Activated naive CD4-positive, alpha-beta T cell treated with anti-CD3 and anti-CD28 coated beads for 36 hours (primary cell): ENCODE results near the gene CHST2. TPM values are rescaled to one million over a fixed set of nuclear protein-coding genes. Genes with fewer than 3 reads are reported as not detected.
A peak's percentile ranks its signal among the peaks of the same experiment; 100 is the strongest.

Source experiments
- CTCF ChIA-PET: fragments of 350-600 bp; sonication (Branson Sonifier 250); formaldehyde crosslinking; loops from one replicate; lab custom pipeline; 2021; ENCODE audit warnings: antibody characterized with exemption; lab: Charles Lee
- DNase-seq: peaks from one replicate; pipeline ENCODE4 v3.0.0-alpha.2; 2020
- H3K27ac Mint-ChIP-seq: one replicate; pipeline ENCODE4 v1.8.0; 2021; ENCODE audit warnings: mild to moderate bottlenecking, mixed read lengths
- H3K27me3 Mint-ChIP-seq: one replicate; pipeline ENCODE4 v1.8.0; 2021; ENCODE audit warnings: low read depth, mixed read lengths
- H3K36me3 Mint-ChIP-seq: one replicate; pipeline ENCODE4 v1.8.0; 2021; ENCODE audit warnings: low read depth, mixed read lengths
- H3K4me1 Mint-ChIP-seq: one replicate; pipeline ENCODE4 v1.8.0; 2021; ENCODE audit warnings: low read depth, mixed read lengths
- H3K4me3 Mint-ChIP-seq: one replicate; pipeline ENCODE4 v1.8.0; 2021; ENCODE audit warnings: mild to moderate bottlenecking, moderate library complexity, mixed read lengths
- H3K9me3 Mint-ChIP-seq: one replicate; pipeline ENCODE4 v1.8.0; 2021; ENCODE audit warnings: mixed read lengths
- intact Hi-C: fragments of 100-400 bp; cut with micrococcal nuclease; formaldehyde crosslinking; loops from one replicate; pipeline ENCODE4 v1.15.1; 2023
- total RNA-seq, 2 experiments: library from RNA; stranded (reverse); gene quantifications; one replicate each; pipeline ENCODE4 v1.2.3, GENCODE V29; 2021

The CHST2 gene
- total RNA-seq, 2 experiments from 2014 or later, result 4.2 to 4.4 TPM

DNA sequence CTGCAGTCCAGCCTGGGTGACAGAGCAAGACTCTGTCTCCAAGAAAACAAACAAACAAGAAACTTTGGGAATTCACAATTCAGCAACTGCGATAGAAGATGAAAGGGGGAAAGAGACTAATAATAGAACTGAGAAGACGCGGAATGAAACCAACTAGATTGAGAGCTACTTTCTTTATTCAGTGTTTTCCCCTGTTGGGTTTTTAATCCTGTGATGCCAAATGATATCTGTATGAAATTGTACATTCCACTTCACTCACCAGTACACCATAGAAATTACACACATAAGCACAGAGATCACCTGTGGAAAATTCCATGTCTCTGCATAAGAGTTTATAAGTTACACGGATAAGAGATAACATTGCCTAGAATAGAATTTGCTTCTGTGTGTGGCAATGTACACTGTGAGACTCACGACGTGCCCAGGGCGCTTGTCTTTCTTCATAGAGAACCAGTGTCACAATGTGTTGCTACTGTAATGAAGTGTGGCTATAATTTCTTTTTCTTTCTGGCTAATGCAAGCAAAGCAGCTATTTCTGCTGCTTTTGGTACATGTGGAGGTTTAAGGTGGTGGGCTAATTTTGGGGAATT, 17.7 kb upstream of the CHST2 start:
- Mint-ChIP-seq H3K36me3 (peaks cover 4% of the 10 kb centered on the region), H3K27ac (no peak overlapping the region), H3K27me3 (no peaks in the 10 kb centered on the region), H3K4me1 (peaks cover 8% of the 10 kb centered on the region), H3K9me3 (peaks cover 23% of the 10 kb centered on the region), H3K4me3 (no peak overlapping the region)
- intact Hi-C loops, result no loop called here
- DNase-seq, result no peak
- CTCF ChIA-PET, result no interaction called here

DNA sequence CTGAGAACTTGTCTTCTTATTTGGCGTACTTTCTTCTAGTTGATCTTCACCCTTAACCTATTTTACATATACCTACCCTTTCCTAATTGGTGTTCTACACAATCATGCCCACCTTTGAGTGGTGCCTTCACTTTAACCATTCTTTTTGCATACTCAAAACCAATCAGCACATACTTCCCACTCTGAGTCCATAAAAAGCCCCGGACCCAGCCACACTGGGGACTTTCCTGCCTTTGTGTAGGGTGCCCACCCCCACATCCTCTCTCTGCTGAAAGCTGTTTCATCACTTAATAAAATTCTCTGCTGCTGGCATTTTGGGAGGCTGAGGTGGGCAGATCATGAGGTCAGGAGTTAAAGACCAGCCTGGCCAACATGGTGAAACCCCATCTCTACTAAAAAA, 15.9 kb upstream of the CHST2 start:
- peaks cover 23% of the 10 kb centered on the region for H3K9me3 Mint-ChIP-seq
- H3K36me3 Mint-ChIP-seq, result peaks cover 4% of the 10 kb centered on the region
- peaks cover 8% of the 10 kb centered on the region for H3K4me1 Mint-ChIP-seq
- CTCF ChIA-PET, result interaction anchor here (0.7 kb wide), 1 partner anchor 376 kb away, joined by 4 read pairs; no protein-coding TSS in a partner anchor
- no peak overlapping the region for H3K27ac Mint-ChIP-seq
- DNase-seq, result peak; percentile 29
- no peak overlapping the region for H3K4me3 Mint-ChIP-seq
- H3K27me3 Mint-ChIP-seq, result no peaks in the 10 kb centered on the region
- intact Hi-C loops, result no loop called here

DNA sequence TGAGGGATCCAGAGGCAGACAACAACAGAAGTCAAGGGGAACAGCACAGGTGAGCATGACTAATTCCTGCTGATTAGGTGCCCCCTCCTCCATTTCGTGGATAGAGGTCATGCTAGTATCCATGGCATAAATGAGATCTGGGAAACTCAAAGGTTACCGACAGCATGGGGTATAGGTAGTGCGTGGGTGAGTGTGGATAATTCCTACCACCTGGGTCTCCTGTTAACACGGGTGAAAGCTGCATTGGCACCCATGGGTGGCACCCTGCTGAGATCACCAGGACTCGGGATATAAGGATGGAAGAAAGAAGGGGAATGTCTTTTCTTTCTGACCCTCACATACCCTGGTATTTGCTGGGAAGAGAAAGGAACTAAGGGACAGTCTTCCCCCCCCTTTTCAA, 14.4 kb upstream of the CHST2 start:
- intact Hi-C loops, result no loop called here
- Mint-ChIP-seq H3K36me3 (peaks cover 4% of the 10 kb centered on the region), H3K4me1 (peaks cover 8% of the 10 kb centered on the region), H3K27me3 (no peaks in the 10 kb centered on the region), H3K27ac (no peak overlapping the region), H3K9me3 (peaks cover 23% of the 10 kb centered on the region), H3K4me3 (no peak overlapping the region)
- CTCF ChIA-PET, result interaction anchor here (0.6 kb wide), 1 partner anchor 44 kb away, joined by 3 read pairs; no protein-coding TSS in a partner anchor
- DNase-seq, result no peak

DNA sequence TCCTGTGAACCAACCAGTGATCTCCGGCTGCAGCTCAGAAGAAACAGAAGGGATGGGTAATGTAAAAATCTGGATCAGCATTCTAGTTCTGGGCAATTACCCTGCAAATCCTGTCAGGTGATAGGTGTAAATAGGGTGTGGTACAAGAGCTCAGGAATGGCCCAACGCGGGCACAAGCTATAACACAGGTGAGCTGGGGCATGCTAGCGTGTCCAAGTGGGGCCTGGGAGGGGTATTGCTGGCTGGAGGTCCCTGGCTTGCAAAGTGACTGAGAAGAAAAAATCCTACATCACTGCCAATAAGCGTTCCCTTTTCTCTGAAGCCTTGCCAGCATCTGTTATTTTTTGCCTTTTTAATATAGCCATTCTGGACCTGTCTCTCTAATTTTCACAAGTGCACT, 9.7 kb upstream of the CHST2 start:
- DNase-seq, result no peak
- Mint-ChIP-seq H3K4me3 (no peak overlapping the region), H3K4me1 (no peaks in the 10 kb centered on the region), H3K27me3 (no peaks in the 10 kb centered on the region), H3K36me3 (peaks cover 2% of the 10 kb centered on the region), H3K27ac (no peak overlapping the region), H3K9me3 (peaks cover 16% of the 10 kb centered on the region)
- CTCF ChIA-PET, result interaction anchor here (0.7 kb wide), 1 partner anchor 33 kb away, joined by 3 read pairs; no protein-coding TSS in a partner anchor
- intact Hi-C loops, result no loop called here

DNA sequence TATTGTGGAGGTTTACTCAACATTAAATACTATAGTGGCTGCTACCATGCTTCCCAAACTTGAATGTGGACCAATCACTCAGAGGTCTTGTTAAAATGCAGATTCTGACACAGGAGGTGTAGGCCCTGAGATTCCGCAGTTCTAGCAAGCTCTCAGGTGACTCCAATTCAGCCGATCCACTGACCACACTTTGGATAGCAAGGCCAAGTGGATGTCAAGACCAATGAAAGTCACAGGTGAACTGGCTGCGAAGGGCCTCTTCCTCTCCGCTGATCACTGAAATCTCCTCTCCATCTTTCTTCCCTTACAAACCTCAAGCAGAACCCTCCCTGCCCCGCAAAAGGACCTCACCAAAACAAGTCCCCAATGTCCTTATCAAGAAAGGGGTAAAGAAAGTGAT, 9.2 kb upstream of the CHST2 start:
- H3K4me1 Mint-ChIP-seq, result no peaks in the 10 kb centered on the region
- no peaks in the 10 kb centered on the region for H3K27me3 Mint-ChIP-seq
- DNase-seq, result no peak
- peaks cover 2% of the 10 kb centered on the region for H3K36me3 Mint-ChIP-seq
- H3K27ac Mint-ChIP-seq, result no peak overlapping the region
- CTCF ChIA-PET, result no interaction called here
- H3K4me3 Mint-ChIP-seq, result no peak overlapping the region
- intact Hi-C loops, result no loop called here
- peaks cover 10% of the 10 kb centered on the region for H3K9me3 Mint-ChIP-seq

DNA sequence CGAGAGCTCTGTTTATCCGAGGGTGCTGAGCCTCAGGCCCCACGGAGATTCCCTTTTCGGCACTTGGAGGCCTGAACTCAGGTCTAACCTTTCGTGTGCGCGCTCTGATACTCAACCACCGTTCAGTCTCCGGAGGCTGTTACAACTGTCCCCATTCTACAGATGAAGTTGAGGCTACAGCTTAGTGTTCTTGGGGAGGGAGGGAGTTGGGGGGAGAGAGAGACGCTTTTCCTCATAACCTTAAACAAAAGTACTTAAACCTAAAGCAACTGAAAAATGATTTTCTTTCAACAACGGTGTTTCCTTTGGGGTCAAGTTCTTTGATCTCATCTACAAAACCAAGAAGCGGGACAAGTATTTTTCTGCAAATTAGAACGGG, 952 bp upstream of the CHST2 start:
- H3K4me3 Mint-ChIP-seq, result peak overlapping the region; percentile 84
- intact Hi-C loops, result loop anchor here (1.0 kb wide), 4 partner anchors 36 to 853 kb away; partner anchors contain the start of genes DIPK2A and U2SURP
- peaks cover 6% of the 10 kb centered on the region for H3K36me3 Mint-ChIP-seq
- no peaks in the 10 kb centered on the region for H3K27me3 Mint-ChIP-seq
- no peak for DNase-seq
- H3K27ac Mint-ChIP-seq, result no peak overlapping the region
- H3K9me3 Mint-ChIP-seq, result no peaks in the 10 kb centered on the region
- H3K4me1 Mint-ChIP-seq, result peaks cover 27% of the 10 kb centered on the region
- CTCF ChIA-PET, result no interaction called here

DNA sequence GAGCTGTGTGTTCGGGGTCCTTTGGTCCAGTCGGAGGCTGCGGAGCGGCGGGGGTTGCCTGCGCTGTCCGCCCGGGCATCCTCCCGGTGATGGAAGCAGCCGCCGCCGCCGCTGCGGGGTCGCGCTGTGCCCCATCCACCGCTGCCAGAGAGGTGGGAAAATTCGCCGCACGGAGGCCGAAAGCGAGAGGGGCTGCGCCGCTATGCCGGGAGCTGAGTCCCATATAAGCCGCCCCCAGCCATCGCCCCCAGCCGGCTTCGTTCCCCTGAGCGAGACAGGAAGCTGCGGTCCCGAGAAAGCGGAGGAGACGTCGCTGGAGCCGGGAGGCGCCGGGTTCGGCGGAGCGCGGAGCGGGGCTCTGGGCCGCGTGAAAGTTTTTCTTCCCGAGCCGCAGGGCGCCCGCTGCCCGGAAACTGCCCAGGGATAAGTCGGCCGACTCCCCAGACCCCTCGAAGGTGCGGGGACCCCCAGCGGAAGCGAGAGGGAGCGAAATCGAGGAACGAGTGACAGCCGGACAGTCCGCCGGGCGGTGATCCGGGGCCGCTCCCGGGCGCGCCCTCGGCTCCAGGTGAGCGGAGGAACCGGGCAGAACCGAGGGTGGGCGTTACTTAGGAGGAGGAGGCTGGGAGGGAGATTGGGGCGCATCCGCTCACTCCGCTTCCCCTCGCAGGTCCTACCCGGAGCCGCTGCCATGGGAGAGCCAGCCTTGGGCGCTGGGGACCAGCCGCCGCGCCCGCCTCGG, 574 bp downstream of the CHST2 start:
- H3K36me3 Mint-ChIP-seq, result peaks cover 6% of the 10 kb centered on the region
- H3K27ac Mint-ChIP-seq, result no peak overlapping the region
- peaks cover 37% of the 10 kb centered on the region for H3K4me1 Mint-ChIP-seq
- H3K4me3 Mint-ChIP-seq, result peak overlapping the region; percentile 84
- no peaks in the 10 kb centered on the region for H3K9me3 Mint-ChIP-seq
- no peaks in the 10 kb centered on the region for H3K27me3 Mint-ChIP-seq
- peak; percentile 48 for DNase-seq
- CTCF ChIA-PET, result interaction anchor here (0.8 to 3.0 kb wide), 15 partner anchors 12 to 555 kb away, joined by 3 to 16 read pairs (median 3); no protein-coding TSS in a partner anchor
- intact Hi-C loops, result loop anchor here (1.0 to 5.0 kb wide), 8 partner anchors 38 to 851 kb away; partner anchors contain the start of genes DIPK2A and U2SURP

DNA sequence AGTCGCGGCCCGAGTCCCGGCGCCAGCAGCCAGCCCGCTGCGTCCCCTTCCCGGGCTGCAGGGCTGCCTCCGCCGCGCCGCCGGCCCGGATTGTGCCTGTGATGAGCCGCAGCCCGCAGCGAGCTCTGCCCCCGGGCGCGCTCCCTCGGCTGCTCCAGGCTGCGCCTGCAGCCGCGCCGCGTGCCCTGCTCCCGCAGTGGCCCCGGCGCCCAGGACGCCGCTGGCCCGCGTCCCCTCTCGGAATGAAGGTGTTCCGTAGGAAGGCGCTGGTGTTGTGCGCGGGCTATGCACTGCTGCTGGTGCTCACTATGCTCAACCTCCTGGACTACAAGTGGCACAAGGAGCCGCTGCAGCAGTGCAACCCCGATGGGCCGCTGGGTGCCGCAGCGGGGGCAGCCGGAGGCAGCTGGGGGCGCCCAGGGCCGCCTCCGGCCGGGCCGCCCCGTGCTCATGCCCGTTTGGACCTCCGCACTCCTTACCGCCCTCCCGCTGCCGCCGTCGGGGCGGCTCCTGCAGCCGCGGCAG, 1.2 kb downstream of the CHST2 start:
- H3K4me1 Mint-ChIP-seq, result peaks cover 41% of the 10 kb centered on the region
- DNase-seq, result peak; percentile 53
- H3K27me3 Mint-ChIP-seq, result no peaks in the 10 kb centered on the region
- CTCF ChIA-PET, result interaction anchor here (0.6 to 3.0 kb wide), 25 partner anchors 9 to 862 kb away, joined by 3 to 16 read pairs (median 3); no protein-coding TSS in a partner anchor
- H3K36me3 Mint-ChIP-seq, result peaks cover 6% of the 10 kb centered on the region
- intact Hi-C loops, result loop anchor here (1.0 to 5.0 kb wide), 9 partner anchors 45 to 642 kb away; no protein-coding TSS in a partner anchor
- H3K27ac Mint-ChIP-seq, result no peak overlapping the region
- peak overlapping the region; percentile 62 for H3K4me3 Mint-ChIP-seq
- no peaks in the 10 kb centered on the region for H3K9me3 Mint-ChIP-seq

DNA sequence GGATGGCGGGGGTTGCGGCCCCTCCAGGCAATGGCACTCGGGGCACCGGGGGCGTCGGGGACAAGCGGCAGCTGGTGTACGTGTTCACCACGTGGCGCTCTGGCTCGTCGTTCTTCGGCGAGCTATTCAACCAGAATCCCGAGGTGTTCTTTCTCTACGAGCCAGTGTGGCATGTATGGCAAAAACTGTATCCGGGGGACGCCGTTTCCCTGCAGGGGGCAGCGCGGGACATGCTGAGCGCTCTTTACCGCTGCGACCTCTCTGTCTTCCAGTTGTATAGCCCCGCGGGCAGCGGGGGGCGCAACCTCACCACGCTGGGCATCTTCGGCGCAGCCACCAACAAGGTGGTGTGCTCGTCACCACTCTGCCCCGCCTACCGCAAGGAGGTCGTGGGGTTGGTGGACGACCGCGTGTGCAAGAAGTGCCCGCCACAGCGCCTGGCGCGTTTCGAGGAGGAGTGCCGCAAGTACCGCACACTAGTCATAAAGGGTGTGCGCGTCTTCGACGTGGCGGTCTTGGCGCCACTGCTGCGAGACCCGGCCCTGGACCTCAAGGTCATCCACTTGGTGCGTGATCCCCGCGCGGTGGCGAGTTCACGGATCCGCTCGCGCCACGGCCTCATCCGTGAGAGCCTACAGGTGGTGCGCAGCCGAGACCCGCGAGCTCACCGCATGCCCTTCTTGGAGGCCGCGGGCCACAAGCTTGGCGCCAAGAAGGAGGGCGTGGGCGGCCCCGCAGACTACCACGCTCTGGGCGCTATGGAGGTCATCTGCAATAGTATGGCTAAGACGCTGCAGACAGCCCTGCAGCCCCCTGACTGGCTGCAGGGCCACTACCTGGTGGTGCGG, 1.9 kb downstream of the CHST2 start:
- peaks cover 6% of the 10 kb centered on the region for H3K36me3 Mint-ChIP-seq
- intact Hi-C loops, result loop anchor here (1.0 to 5.0 kb wide), 9 partner anchors 44 to 641 kb away; no protein-coding TSS in a partner anchor
- H3K4me3 Mint-ChIP-seq, result peak overlapping the region; percentile 62
- no peaks in the 10 kb centered on the region for H3K27me3 Mint-ChIP-seq
- peak; percentile 88 for DNase-seq
- CTCF ChIA-PET, result interaction anchor here (0.6 to 3.0 kb wide), 25 partner anchors 10 to 861 kb away, joined by 3 to 16 read pairs (median 3); no protein-coding TSS in a partner anchor
- peaks cover 41% of the 10 kb centered on the region for H3K4me1 Mint-ChIP-seq
- no peaks in the 10 kb centered on the region for H3K9me3 Mint-ChIP-seq
- H3K27ac Mint-ChIP-seq, result no peak overlapping the region

DNA sequence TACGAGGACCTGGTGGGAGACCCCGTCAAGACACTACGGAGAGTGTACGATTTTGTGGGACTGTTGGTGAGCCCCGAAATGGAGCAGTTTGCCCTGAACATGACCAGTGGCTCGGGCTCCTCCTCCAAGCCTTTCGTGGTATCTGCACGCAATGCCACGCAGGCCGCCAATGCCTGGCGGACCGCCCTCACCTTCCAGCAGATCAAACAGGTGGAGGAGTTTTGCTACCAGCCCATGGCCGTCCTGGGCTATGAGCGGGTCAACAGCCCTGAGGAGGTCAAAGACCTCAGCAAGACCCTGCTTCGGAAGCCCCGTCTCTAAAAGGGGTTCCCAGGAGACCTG, 2.5 kb downstream of the CHST2 start:
- Mint-ChIP-seq H3K27me3 (no peaks in the 10 kb centered on the region), H3K4me3 (peak overlapping the region; percentile 6)
- CTCF ChIA-PET, result interaction anchor here (1.5 to 2.9 kb wide), 3 partner anchors 13 to 293 kb away, joined by 3 to 11 read pairs (median 9); no protein-coding TSS in a partner anchor

DNA sequence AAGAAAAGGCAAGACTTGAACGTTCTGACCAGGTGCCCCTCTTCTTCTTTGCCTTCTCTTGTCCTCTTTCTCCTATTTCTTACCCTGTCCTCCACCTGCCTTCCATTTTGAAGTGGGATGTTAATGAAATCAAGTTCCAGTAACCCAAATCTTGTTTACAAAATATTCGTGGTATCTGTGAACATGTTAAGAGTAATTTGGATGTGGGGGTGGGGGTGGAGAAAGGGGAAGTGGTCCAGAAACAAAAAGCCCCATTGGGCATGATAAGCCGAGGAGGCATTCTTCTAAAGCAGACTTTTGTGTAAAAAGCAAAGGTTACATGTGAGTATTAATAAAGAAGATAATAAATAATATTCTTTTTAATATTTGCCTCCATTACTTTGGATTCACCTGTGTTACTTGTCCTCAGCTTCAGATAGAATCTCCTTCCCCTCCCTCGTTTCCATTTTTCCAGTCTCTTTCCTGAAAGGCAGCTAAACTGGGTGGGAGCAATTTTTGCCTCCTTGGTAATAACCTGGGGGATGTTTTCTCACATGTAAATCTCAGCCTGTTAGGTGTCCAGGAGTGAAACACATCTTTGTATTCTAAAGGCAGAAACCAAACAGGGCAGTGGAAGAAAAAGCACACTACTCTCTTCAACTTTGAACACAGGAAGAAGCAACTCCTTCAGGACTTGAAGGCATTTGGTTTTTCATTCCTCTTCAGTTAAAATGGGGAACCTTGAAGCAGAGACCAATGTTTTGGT, 3.2 kb downstream of the CHST2 start:
- Mint-ChIP-seq H3K36me3 (peaks cover 6% of the 10 kb centered on the region), H3K27me3 (no peaks in the 10 kb centered on the region), H3K9me3 (no peaks in the 10 kb centered on the region), H3K4me3 (peak overlapping the region; percentile 48), H3K4me1 (peaks cover 39% of the 10 kb centered on the region), H3K27ac (no peak overlapping the region)
- DNase-seq, result no peak
- CTCF ChIA-PET, result interaction anchor here (0.5 to 1.1 kb wide), 2 partner anchors 13 to 180 kb away, joined by 3 to 4 read pairs; no protein-coding TSS in a partner anchor
- intact Hi-C loops, result loop anchor here (5.0 kb wide), 2 partner anchors 310 to 415 kb away; no protein-coding TSS in a partner anchor

More for the DNA sequence above, 2.5 kb downstream of the CHST2 start:
- H3K36me3 Mint-ChIP-seq, result peaks cover 6% of the 10 kb centered on the region
- DNase-seq, result no peak
- no peaks in the 10 kb centered on the region for H3K9me3 Mint-ChIP-seq
- H3K27ac Mint-ChIP-seq, result no peak overlapping the region
- intact Hi-C loops, result loop anchor here (5.0 kb wide), 2 partner anchors 310 to 415 kb away; no protein-coding TSS in a partner anchor
- peaks cover 40% of the 10 kb centered on the region for H3K4me1 Mint-ChIP-seq
